ENCODE data around the gene BUD31.
"Not testable (repeated sequence)": the region's sequence is repeated elsewhere in the genome, so short reads cannot be mapped to it uniquely, and the experiment has no call there.

Gene BUD31

DNA sequence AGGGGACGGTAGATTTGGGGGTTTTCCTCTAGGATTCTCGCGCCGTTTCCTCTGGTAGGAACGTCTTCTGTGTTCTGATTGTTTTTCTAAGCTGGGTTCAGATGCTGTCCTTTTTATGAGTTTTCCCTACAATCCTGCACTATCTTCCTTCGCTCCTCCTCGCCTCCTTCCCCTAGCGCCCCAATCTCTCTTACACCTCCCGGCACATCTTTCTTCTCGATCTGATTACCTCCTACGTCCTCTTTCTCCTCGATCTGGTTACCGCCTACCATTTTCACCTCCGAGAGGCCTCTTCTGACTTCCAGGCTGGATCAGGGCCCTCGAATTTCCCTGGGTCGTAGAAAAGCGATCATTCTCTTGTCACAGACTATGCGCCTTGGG is 413 bp downstream of the BUD31 start:
- no peak for DNase-seq (ENCODE audit: low read depth, low spot score)
- in situ Hi-C loops (cut with HindIII; ENCODE audit: low sequenced_read_pairs), result no loop called here
- TF ChIP-seq, protein P1, sequence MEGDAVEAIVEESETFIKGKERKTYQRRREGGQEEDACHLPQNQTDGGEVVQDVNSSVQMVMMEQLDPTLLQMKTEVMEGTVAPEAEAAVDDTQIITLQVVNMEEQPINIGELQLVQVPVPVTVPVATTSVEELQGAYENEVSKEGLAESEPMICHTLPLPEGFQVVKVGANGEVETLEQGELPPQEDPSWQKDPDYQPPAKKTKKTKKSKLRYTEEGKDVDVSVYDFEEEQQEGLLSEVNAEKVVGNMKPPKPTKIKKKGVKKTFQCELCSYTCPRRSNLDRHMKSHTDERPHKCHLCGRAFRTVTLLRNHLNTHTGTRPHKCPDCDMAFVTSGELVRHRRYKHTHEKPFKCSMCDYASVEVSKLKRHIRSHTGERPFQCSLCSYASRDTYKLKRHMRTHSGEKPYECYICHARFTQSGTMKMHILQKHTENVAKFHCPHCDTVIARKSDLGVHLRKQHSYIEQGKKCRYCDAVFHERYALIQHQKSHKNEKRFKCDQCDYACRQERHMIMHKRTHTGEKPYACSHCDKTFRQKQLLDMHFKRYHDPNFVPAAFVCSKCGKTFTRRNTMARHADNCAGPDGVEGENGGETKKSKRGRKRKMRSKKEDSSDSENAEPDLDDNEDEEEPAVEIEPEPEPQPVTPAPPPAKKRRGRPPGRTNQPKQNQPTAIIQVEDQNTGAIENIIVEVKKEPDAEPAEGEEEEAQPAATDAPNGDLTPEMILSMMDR (IDR thresholded peaks at IDR 0.05; ENCODE audit: low read depth, low read length), result no peak
- peak overlapping the region; percentile 94 for H3K4me3 ChIP-seq (ENCODE audit: low read depth, low read length)

DNA sequence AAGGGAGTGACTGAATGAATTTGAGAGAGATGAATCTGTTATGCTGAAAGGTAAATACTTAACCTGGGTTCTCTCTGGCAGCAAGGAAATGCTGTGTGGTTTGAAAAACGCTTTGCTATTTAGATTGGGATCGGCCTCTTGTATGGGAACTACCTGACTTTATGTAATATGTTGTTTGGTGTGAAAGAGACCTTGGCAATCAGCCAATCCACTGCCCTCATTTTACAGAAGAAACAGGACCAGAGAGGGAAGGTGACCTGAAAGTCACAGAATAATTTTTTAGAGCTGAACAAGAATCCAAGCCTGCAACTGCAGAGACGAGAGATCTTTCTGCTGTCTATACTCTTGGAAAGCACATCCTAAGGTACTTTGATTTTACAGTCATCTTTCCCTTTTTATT is 1.0 kb downstream of the BUD31 start:
- in situ Hi-C loops (cut with HindIII; ENCODE audit: low sequenced_read_pairs), result no loop called here
- DNase-seq (ENCODE audit: low read depth, low spot score), result no peak
- H3K4me3 ChIP-seq (ENCODE audit: low read depth, low read length), result peak overlapping the region; percentile 94
- TF ChIP-seq, protein P1 (IDR thresholded peaks at IDR 0.05; ENCODE audit: low read depth, low read length), result no peak

DNA sequence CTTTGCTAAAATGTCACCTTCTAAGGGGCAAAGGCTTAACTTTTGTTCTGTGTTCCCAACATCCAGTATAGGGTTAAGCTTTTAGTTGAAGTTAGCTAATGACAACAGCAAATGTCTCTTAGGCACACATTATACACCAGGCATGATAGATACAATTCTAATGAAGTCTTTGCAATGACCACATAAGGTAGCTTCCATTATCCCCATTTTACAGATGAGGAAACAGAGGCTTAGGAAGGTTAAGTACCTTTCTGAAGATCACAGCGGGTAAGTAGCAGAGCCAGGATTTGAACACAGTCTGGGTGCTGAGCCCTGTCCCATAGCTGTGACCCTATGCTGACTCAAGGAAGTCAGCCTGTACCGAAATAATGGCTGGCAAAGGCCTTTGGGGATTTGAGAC is 1.9 kb downstream of the BUD31 start:
- no peak for DNase-seq (ENCODE audit: low read depth, low spot score)
- in situ Hi-C loops (cut with HindIII; ENCODE audit: low sequenced_read_pairs), result no loop called here
- no peak overlapping the region for H3K4me3 ChIP-seq (ENCODE audit: low read depth, low read length)
- TF ChIP-seq, protein P1 (IDR thresholded peaks at IDR 0.05; ENCODE audit: low read depth, low read length), result no peak

DNA sequence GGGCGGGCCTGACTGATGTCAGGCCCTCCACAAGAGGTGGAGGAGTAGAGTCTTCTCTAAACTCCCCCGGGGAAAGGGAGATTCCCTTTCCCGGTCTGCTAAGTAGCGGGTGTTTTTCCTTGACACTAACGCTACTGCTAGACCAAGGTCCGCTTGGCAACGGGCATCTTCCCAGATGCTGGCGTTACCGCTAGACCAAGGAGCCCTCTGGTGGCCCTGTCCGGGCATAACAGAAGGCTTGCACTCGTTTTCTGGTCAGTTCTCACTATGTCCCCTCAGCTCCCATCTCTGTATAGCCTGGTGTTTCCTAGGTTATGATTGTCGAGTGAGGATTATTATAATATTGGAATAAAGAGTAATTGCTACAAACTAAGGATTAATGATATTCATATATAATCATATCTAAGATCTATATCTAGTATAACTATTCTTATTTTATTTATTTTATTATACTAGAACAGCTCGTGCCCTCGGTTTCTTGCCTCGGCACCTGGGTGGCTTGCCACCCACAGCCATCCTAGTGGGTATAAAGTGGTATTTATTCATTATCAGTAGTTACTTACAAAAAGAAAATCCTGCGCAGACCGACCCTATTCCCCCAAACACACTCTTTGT is 6.9 kb downstream of the BUD31 start:
- in situ Hi-C loops (cut with HindIII; ENCODE audit: low sequenced_read_pairs); H3K4me3 ChIP-seq (ENCODE audit: low read depth, low read length): not testable (repeated sequence)
- peak; percentile 50 for DNase-seq (ENCODE audit: low read depth, low spot score)
- TF ChIP-seq, protein P1 (IDR thresholded peaks at IDR 0.05; ENCODE audit: low read depth, low read length), result peak; percentile 66

DNA sequence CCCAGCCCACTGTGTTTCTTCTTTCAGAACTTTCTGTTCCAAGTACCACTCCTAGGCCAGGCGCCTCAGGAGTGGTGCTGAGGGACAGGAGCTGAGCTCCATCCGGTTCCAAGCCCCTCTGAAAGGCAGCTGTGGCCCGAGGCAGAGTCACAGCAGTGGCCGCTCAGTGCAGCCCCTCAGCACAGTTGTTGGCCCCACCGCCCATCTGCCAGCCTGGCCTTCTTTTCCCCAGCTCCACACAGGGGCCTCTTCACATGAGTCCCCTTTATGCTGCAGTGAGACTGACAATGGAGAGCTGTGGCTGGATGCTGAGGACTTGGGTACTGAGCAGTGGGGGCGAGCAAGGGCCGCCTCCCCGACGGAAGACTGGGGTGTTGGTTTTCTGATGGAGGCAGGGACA is 9.5 kb downstream of the BUD31 start:
- TF ChIP-seq, protein P1 (IDR thresholded peaks at IDR 0.05; ENCODE audit: low read depth, low read length), result no peak
- no peak overlapping the region for H3K4me3 ChIP-seq (ENCODE audit: low read depth, low read length)
- DNase-seq (ENCODE audit: low read depth, low spot score), result no peak
- in situ Hi-C loops (cut with HindIII; ENCODE audit: low sequenced_read_pairs), result no loop called here

DNA sequence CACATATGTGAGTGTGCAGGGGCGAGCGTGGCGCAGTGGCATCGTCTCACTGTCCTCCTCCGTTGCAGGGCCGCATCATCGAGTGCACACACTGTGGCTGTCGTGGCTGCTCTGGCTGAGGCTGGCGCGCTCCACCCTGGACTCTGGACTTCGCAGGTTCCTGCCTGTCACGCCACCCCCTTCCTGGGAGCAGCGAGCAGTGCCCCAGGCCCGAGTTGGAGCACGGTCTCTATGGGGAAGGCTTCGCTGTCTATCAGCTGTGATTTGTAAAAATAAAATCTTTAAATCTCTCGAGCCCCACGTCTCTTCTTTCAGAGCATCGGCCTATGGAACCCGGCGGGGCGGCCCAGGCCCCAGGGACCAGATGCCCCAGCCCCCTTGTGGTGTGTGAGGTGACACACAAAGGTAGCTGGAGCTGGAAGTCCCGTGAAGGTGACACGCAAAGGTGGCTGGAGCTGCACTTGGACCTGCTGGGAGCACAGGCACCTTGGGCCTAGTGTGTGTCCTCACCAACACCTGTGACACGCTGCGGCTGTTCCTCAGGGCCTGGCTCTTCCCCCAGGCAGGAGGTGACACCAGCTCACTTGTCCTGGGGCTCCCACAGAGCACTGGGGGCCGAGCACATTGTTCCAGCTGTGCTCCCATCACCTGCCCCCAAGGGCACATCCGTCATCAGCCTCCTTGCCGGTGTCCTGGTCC is 10.7 kb downstream of the BUD31 start:
- no peak for DNase-seq (ENCODE audit: low read depth, low spot score)
- TF ChIP-seq, protein P1 (IDR thresholded peaks at IDR 0.05; ENCODE audit: low read depth, low read length), result no peak
- in situ Hi-C loops (cut with HindIII; ENCODE audit: low sequenced_read_pairs), result no loop called here
- no peak overlapping the region for H3K4me3 ChIP-seq (ENCODE audit: low read depth, low read length)

Measured in astrocyte of the spinal cord (primary cell).